Omental fat pad (tissue), 4 donors: ENCODE measurements around the gene TTLL9. TPM values are rescaled to one million over a fixed set of nuclear protein-coding genes. Genes with fewer than 3 reads are reported as not detected.
A peak's percentile ranks its signal among the peaks of the same experiment; 100 is the strongest.

Experiments
- ATAC-seq: fragments of 150-250 bp; one replicate; pipeline ENCODE4 v1.9.1; 2016; ENCODE audit warnings: mild to moderate bottlenecking, moderate library complexity; ENCODE audit not compliant: low FRiP score
- DNase-seq: peaks from one replicate; pipeline ENCODE4 v3.0.0-alpha.2; 2019; ENCODE audit warnings: low spot score
- CTCF ChIP-seq, 3 donors: fragments of 450-650 bp; IDR thresholded peaks; one replicate each; pipeline ENCODE4 v1.5.1; 2016 to 2017; ENCODE audit warnings: antibody characterized with exemption in 3 of 3, mild to moderate bottlenecking in 3 of 3, moderate library complexity in 2 of 3
- total RNA-seq, 4 donors: library from RNA; depleted of rRNA; stranded (reverse); fragments of >200 nt; gene quantifications; one replicate each; pipeline ENCODE4 v1.1.0, GENCODE V29; 2016

TTLL9 gene
- total RNA-seq, 4 donors from 2014 or later = 0.24 to 1.4 (median 0.28) TPM

DNA sequence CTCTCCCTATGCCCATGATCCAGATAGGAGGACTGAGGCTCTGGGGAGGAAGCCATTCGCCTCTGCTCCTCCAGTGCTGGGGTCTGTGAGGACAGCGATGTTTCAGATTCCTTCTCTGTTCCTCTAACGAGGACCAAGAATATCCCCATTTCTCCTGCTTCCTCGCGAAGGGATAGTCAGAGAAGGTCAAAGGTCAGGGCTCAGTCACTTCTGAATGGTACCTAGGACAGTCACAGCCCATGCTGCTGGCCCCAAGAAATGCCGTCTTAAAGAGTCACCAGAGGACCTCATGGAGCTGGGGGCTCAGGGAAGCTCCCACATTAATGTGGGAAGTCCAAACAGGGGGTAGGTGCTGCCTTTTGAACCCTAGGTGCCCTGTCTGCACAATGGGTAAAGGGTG lies 27.1 kb upstream of the TTLL9 start:
- DNase-seq = no peak
- TF ChIP-seq CTCF (IDR thresholded peaks at IDR 0.05) = no peak
- no peak for ATAC-seq

GRCh38 chr20:31843881-31844280 lies 26.6 kb upstream of the TTLL9 start:
- ATAC-seq = no peak
- no peak for DNase-seq
- no peak for TF ChIP-seq CTCF (IDR thresholded peaks at IDR 0.05)

DNA sequence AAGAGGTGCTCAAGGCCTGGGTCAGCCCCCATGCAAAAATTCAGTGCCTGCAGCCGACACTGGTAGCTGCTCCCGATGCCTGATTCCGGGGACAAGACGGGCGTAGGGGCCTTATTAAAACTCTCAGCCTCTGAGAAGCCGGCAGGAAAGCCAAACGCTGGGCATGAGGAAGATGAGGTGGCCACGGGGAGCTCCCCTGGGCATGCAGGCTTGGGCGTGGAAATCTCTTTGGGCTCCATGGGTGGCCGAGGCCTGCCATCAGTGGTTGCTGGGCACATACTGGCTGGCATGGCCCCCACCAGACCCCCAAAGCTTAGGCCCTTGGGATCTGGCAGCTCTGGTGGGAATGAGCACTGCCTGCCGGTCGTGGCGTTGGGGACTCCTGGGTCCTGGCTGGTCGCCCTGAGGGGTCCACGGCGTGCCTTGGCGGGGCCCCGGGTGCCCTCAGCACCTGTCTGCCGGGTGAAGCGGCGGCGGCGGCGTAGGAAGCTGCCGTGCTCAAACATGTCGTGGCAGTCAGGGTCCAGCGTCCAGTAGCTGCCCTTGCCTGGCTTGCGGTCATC lies 25.6 kb upstream of the TTLL9 start:
- ATAC-seq = no peak
- no peak for TF ChIP-seq CTCF (IDR thresholded peaks at IDR 0.05)
- DNase-seq = no peak

DNA sequence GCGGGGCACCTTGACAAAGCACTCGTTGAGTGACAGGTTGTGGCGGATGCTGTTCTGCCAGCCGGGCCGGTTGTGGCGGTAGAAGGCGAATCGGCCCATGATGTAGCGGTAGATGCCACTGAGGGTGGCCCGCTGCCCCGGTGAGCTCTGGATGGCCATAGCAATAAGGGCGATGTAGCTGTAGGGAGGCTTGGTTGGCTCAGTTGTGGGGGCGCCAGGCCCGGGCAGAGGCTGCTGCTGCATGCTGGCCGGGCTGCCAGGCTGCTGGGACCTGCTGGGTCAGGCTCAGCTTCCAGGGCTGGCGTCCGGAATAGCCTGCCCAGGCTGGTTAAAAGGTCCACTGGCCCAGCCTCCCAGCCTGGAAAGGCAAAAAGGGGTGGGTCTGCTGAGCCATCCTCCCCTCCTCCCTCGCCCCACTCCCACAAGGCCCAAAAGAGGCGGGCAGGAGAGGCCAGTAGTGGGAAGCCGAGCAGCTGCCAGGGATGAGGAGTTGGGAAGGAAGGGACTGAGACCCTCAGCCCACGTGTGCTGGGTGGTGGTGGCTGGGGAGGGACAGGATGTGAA lies 25.1 kb upstream of the TTLL9 start, which contains the start of gene FOXS1:
TSS of gene FOXS1 (minus strand) at position 305 of the 564 bp plus-strand sequence. CDS start at position 243, 62 bp downstream.
- TF ChIP-seq CTCF (IDR thresholded peaks at IDR 0.05) = no peak
- DNase-seq (no peak), ATAC-seq (peak; percentile 19)

DNA sequence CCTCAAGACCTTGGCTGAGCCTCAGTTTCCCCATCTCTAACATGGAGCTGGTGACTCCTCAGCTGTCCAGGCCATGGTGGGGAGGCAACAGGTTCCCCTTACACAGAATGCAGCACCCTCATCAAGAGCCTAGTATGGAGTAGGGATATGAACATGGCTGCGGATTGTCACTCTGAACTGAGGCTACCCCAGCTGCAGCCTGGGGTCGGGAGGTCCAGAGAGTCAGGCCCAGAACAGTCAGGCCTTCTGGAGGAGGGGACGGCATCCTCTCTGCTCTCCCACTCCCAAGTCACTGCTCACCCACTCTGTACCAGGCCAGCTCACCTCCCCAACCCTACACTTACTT lies 23.7 kb upstream of the TTLL9 start:
- no peak for TF ChIP-seq CTCF (IDR thresholded peaks at IDR 0.05)
- no peak for ATAC-seq
- no peak for DNase-seq

- DNase-seq (no peak), ATAC-seq (no peak)
- TF ChIP-seq CTCF (IDR thresholded peaks at IDR 0.05) = no peak
Measured at GRCh38 chr20:31848088-31848999, 22.1 kb upstream of the TTLL9 start.
